GM12864 (cell line): ENCODE data around the gene RTN3.

Source experiments
- DNase-seq: peaks from one replicate; pipeline ENCODE4 v3.0.0-alpha.2; 2011; ENCODE audit warnings: low read depth
- H3K4me3 ChIP-seq: 2 replicates; pipeline ENCODE4 v1.5.1; 2011; ENCODE audit warnings: mild to moderate bottlenecking, low read depth, low read length, control low read depth
- CTCF ChIP-seq: IDR thresholded peaks from 2 replicates; pipeline ENCODE4 v1.5.1; 2011; ENCODE audit warnings: low read depth, mild to moderate bottlenecking, moderate library complexity, low read length, control low read depth, inconsistent platforms; ENCODE audit errors: missing control alignments

The RTN3 gene

DNA sequence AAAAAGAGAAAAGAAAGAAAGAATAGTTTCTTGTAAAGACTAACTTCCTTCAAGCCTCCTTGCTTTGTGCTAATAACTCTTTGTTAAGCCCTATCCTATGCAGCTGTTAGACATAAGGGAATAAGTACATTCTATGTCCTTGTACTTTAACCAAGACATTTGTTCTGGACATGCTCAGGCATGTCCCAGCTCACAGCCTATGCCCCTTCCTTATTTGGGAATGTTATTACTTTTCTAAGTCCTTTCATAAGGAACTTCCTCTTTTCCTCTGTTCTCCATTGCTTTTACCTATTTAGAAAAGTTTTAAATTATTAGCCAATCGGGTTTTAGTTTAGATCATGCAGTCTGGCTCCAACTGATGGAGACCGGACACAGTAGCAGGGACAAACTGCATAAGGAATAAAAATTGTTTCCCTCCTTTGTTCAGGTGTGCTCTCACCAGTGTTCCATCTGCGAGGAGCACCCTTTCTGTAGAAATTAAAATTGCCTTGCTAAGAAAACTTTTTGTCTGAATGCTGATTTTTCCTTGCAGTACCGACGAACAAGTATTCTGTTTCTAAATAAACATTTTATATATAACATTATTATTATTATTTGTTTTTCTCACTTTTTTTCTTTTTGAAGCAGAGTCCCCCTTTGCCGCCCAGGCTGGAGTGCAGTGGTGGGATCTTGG, 110.3 kb downstream of the RTN3 start:
- TF ChIP-seq CTCF, result no peak
- H3K4me3 ChIP-seq, result no peak overlapping the region
- DNase-seq, result no peak

DNA sequence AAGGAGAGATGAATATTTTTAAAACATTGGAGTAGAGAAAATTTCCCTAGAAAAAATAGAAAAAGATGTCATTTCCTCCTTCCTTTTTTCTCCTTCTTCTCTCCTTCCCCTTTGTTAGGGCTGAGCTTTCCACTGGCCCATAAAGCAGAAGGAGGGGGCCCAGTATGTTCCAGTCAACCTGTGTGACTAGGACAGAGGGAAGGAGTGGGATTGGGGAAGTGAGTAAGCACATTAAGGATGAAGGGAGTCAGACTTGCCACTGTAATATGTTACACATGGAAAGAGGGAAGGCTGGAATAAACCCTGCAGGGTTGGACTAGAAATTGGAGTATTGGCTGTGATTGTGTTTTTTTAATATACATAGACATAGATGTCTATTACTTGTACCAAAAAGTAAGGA, 111.9 kb downstream of the RTN3 start:
- no peak overlapping the region for H3K4me3 ChIP-seq
- no peak for TF ChIP-seq CTCF
- no peak for DNase-seq

DNA sequence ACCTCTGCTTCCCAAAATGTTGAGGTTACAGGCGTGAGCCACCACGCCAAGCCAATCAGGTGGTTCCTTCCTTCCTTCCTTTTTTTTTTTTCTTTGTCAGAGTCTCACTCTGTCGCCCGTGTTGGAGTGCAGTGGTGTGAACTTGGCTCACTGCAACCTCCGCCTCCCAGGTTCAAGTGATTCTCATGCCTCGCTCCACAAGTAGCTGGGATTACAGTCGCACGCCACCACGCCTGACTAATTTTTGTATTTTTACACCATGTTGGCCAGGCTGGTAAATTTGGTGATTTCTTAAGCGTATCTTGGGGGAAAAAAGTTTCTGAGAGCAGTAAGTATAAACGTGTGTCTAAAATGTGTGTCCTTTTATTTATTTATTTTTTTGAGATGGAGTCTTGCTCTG, 113.8 kb downstream of the RTN3 start:
- no peak overlapping the region for H3K4me3 ChIP-seq
- DNase-seq, result no peak
- no peak for TF ChIP-seq CTCF

DNA sequence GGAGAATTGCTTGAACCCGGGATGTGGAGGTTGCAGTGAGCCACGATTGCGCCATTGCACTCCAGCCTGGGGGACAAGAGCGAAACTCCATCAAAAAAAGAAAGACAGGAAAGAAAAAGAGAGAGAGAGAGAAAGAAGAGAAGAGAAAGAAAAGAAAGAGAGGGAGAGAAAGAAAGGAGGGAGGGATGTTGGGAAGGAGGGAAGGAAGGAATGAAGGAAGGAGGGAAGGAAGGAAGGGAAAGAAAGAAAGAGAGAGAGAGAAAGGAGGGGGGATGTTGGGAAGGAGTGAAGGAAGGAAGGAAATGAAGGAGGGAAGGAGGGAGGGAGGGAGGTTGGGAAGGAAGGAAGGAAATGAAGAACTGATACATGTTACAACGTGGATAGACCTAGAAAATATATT, 119.6 kb downstream of the RTN3 start:
- DNase-seq, result no peak
- TF ChIP-seq CTCF, result no peak
- no peak overlapping the region for H3K4me3 ChIP-seq

DNA sequence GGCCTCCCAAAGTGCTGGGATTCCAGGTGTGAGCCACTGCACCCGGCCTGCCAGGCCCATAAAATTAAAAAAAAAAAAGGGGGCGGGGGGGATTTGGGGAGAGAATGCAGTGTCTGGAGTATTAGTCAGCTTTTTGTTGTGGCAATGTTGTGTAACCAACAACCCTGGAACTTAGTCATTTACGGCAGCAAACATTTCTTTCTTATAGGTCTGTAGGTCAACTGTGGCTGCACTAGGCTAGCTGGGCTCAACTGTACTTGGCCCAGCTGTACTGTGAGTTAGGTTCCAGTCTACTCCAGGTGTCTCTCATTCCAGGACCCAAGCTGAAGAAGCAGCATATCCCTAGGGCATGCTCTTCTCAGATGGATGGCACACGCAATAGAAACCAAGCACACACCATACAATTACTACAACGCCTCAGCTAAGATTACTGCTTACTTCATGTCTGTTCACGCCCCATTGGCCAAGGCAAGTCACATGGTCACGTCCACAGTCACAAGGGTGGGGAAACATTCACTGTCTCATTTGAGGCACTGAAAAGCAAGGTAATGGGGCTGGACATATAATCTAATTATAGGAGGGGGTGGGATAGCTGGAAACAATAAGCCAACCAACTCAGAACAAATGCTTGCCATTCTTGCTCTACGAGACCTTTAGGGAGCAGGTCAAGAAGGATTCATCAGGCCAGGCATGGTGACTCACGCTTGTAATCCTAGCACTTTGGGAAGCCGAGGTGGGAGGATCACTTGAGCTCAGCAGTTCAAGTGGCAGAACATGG, 121.5 kb downstream of the RTN3 start:
- no peak for TF ChIP-seq CTCF
- H3K4me3 ChIP-seq, result no peak overlapping the region
- DNase-seq, result no peak

GRCh38 chr11:63804259-63804658, 123.0 kb downstream of the RTN3 start:
- no peak overlapping the region for H3K4me3 ChIP-seq
- no peak for DNase-seq
- no peak for TF ChIP-seq CTCF
